ENCODE results near the gene SP140. TPM values are rescaled to one million over a fixed set of nuclear protein-coding genes. Genes with fewer than 3 reads are reported as not detected.
"Not testable (repeated sequence)": the region's sequence is repeated elsewhere in the genome, so short reads cannot be mapped to it uniquely, and the experiment has no call there.

Gene SP140
- total and polyA plus RNA-seq, 9 of the 15 experiments (the other 6 are each of a cell fraction or from before 2014, with no cell fraction given): 0.04 to 1.1 (median 0.57) TPM; not detected in 1

- H3K9me3 ChIP-seq (replicated peaks; ENCODE audit: control insufficient read depth, insufficient read depth, low read depth, low read length); ATAC-seq; H3K4me1 ChIP-seq (replicated peaks in 1 of 2; ENCODE audit: control insufficient read depth in 2 of 2, insufficient read depth in 2 of 2, low read length in 2 of 2); H3K4me2 ChIP-seq (ENCODE audit: insufficient read depth, low read length); CTCF ChIA-PET (ENCODE audit: low intra/inter-chr PET ratio); H3K79me2 ChIP-seq (ENCODE audit: control insufficient read depth, insufficient read depth, low read length); in situ Hi-C loops (cut with MboI); intact Hi-C loops (cut with micrococcal nuclease); POLR2A ChIA-PET; DNase-seq (ENCODE audit: extremely low read depth in 1 of 4, low spot score in 3 of 4); H3K9me1 ChIP-seq (ENCODE audit: control insufficient read depth, insufficient read depth, low read length); H3K27ac ChIP-seq (ENCODE audit: extremely low read depth, low read depth, low read length); H2AFZ ChIP-seq (ENCODE audit: low read depth, low read length); H3K36me3 ChIP-seq (ENCODE audit: control insufficient read depth, insufficient read depth, low read length); FAIRE-seq; H3K9ac ChIP-seq (ENCODE audit: insufficient read depth in 1 of 2, low read depth in 2 of 2, low read length in 2 of 2); H3K27me3 ChIP-seq (ENCODE audit: control insufficient read depth in 2 of 2, insufficient read depth in 2 of 2, low read length in 2 of 2); H3K4me3 ChIP-seq; BruUV-seq (replicated peaks); H4K20me1 ChIP-seq (replicated peaks; ENCODE audit: control insufficient read depth, insufficient read depth, low read length): not testable (repeated sequence)
- WGBS (ENCODE audit: insufficient coverage, low coverage, missing lambda C conversion rate): 0% methylated on average over 1 of the region's 1 CpG
Observed at GRCh38 chr2:230311634-230312033, 86.1 kb downstream of the SP140 start.

- Histone ChIP-seq H3K27me3 (ENCODE audit: control insufficient read depth in 2 of 2, insufficient read depth in 2 of 2, low read length in 2 of 2) (peaks cover 0 to 8% of the 10 kb centered on the region in 2 experiments; a peak in 1 of 5 replicates), H2AFZ (ENCODE audit: low read depth, low read length) (no peak overlapping the region), H3K4me2 (ENCODE audit: insufficient read depth, low read length) (no peak overlapping the region), H4K20me1 (replicated peaks; ENCODE audit: control insufficient read depth, insufficient read depth, low read length) (no peaks in the 10 kb centered on the region), H3K9me1 (ENCODE audit: control insufficient read depth, insufficient read depth, low read length) (no peaks in the 10 kb centered on the region), H3K9me3 (replicated peaks; ENCODE audit: control insufficient read depth, insufficient read depth, low read depth, low read length) (no peaks in the 10 kb centered on the region), H3K27ac (ENCODE audit: extremely low read depth, low read depth, low read length) (no peak overlapping the region), H3K36me3 (ENCODE audit: control insufficient read depth, insufficient read depth, low read length) (no peaks in the 10 kb centered on the region), H3K79me2 (ENCODE audit: control insufficient read depth, insufficient read depth, low read length) (no peaks in the 10 kb centered on the region), H3K4me3 (no peak overlapping the region), H3K9ac (ENCODE audit: insufficient read depth in 1 of 2, low read depth in 2 of 2, low read length in 2 of 2) (no peak overlapping the region), H3K4me1 (replicated peaks in 1 of 2; ENCODE audit: control insufficient read depth in 2 of 2, insufficient read depth in 2 of 2, low read length in 2 of 2) (no peaks in the 10 kb centered on the region; a peak in 1 of 5 replicates)
- no TSS peak for BruUV-seq (replicated peaks)
- in situ Hi-C loops (cut with MboI): no loop called here
- ATAC-seq (no peak), DNase-seq (ENCODE audit: extremely low read depth in 1 of 4, low spot score in 3 of 4) (no peak), FAIRE-seq (no peak)
- CTCF ChIA-PET (ENCODE audit: low intra/inter-chr PET ratio): no interaction called here
- intact Hi-C loops (cut with micrococcal nuclease): no loop called here
- POLR2A ChIA-PET: no interaction called here
- 0% methylated on average over 1 of the region's 2 CpGs for WGBS (ENCODE audit: insufficient coverage, low coverage, missing lambda C conversion rate)
- no peak for TF ChIP-seq NCOR1 (IDR thresholded peaks at IDR 0.05)
- no peak for TF ChIP-seq IRF2 (CRISPR knock-in tag; IDR thresholded peaks at IDR 0.05)
- TF ChIP-seq C11orf30 (IDR thresholded peaks at IDR 0.05; ENCODE audit: low read depth): no peak
- TF ChIP-seq ZNF583 (CRISPR knock-in tag; IDR thresholded peaks at IDR 0.05): no peak
- TF ChIP-seq ZBTB26 (CRISPR knock-in tag; IDR thresholded peaks at IDR 0.05): no peak
- TF ChIP-seq MEIS2 (IDR thresholded peaks at IDR 0.05; ENCODE audit: partially characterized antibody): no peak
- no peak for TF ChIP-seq ZNF695 (CRISPR knock-in tag; IDR thresholded peaks at IDR 0.05)
- TF ChIP-seq TAF7 (tag; IDR thresholded peaks at IDR 0.05): no peak
- TF ChIP-seq CREBBP (IDR thresholded peaks at IDR 0.05; ENCODE audit: low read depth, low read length): no peak
- TF ChIP-seq ZNF395 (CRISPR knock-in tag; IDR thresholded peaks at IDR 0.05): no peak
- TF ChIP-seq ZNF589 (CRISPR knock-in tag; IDR thresholded peaks at IDR 0.05; ENCODE audit: low read depth): no peak
- TF ChIP-seq, protein P1, sequence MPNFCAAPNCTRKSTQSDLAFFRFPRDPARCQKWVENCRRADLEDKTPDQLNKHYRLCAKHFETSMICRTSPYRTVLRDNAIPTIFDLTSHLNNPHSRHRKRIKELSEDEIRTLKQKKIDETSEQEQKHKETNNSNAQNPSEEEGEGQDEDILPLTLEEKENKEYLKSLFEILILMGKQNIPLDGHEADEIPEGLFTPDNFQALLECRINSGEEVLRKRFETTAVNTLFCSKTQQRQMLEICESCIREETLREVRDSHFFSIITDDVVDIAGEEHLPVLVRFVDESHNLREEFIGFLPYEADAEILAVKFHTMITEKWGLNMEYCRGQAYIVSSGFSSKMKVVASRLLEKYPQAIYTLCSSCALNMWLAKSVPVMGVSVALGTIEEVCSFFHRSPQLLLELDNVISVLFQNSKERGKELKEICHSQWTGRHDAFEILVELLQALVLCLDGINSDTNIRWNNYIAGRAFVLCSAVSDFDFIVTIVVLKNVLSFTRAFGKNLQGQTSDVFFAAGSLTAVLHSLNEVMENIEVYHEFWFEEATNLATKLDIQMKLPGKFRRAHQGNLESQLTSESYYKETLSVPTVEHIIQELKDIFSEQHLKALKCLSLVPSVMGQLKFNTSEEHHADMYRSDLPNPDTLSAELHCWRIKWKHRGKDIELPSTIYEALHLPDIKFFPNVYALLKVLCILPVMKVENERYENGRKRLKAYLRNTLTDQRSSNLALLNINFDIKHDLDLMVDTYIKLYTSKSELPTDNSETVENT (CRISPR knock-in tag; IDR thresholded peaks at IDR 0.05): no peak
Observed at GRCh38 chr2:230312638-230313037, 87.1 kb downstream of the SP140 start.
